ENCODE data around the gene HLA-DOB. TPM values are rescaled to one million over a fixed set of nuclear protein-coding genes. Genes with fewer than 3 reads are reported as not detected.
A peak's percentile ranks its signal among the peaks of the same experiment; 100 is the strongest.
"Not testable (repeated sequence)": the region's sequence is repeated elsewhere in the genome, so short reads cannot be mapped to it uniquely, and the experiment has no call there.

The HLA-DOB gene
- total RNA-seq, 2 experiments from 2014 or later: 2.4 to 3.1 TPM

DNA sequence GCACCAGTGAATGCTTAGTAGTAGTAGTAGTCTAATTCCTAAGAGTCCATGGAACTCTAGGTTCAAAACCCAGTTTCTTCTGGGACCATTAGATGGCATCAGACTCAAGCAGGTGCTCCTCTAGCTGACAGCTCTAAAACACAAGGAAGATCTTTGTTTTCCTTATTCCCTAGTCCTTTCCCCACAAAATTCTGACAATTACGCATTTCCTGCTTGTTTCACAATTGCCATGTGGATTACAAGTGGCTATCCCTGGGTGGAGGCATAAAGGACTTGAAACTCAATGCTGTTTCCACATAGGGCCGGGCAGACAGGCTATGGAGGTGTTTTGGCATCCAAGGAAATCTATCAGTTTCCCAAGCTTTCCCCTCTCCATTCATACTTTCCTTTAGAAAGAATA is 9.2 kb upstream of the HLA-DOB start:
- H3K27ac Mint-ChIP-seq: no peak overlapping the region
- POLR2A ChIA-PET: interaction anchor here (2.1 to 3.4 kb wide), 2 partner anchors 12 to 42 kb away, joined by 5 to 14 read pairs; partner anchors contain the start of gene TAP2
- H3K4me1 Mint-ChIP-seq: peaks cover 19% of the 10 kb centered on the region
- H3K36me3 Mint-ChIP-seq: peaks cover 19% of the 10 kb centered on the region
- DNase-seq (no peak), ATAC-seq (ENCODE audit: low read depth) (no peak)
- H3K9me3 Mint-ChIP-seq: no peaks in the 10 kb centered on the region
- H3K4me3 Mint-ChIP-seq: no peak overlapping the region
- no peaks in the 10 kb centered on the region for H3K27me3 Mint-ChIP-seq

DNA sequence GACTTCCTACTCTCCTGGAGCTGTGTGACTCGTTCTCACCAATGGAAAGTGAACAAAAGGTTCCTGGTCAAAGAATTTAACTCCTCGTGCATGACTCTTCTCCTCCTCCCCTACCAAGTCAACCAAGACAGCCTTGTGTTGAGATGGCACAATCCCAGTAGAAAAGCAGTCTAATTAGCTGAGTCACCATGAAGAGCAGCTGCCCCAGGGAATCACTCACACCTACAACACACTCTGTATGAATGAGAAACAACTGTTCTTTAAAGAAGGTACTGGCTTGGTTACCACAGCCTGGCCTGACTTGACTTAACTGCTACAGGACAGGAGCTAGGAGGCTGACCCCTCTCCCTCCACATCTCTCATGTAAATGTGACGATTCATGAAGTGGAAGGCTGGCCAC is 2.9 kb upstream of the HLA-DOB start:
- no peaks in the 10 kb centered on the region for H3K27me3 Mint-ChIP-seq
- ATAC-seq (ENCODE audit: low read depth): no peak
- no peak for DNase-seq
- no peaks in the 10 kb centered on the region for H3K36me3 Mint-ChIP-seq
- peaks cover 10% of the 10 kb centered on the region for H3K4me1 Mint-ChIP-seq
- H3K9me3 Mint-ChIP-seq: no peaks in the 10 kb centered on the region
- H3K27ac Mint-ChIP-seq: no peak overlapping the region
- no peak overlapping the region for H3K4me3 Mint-ChIP-seq
- POLR2A ChIA-PET: interaction anchor here (1.3 kb wide), 1 partner anchor 152 kb away, joined by 3 read pairs; no protein-coding TSS in a partner anchor

DNA sequence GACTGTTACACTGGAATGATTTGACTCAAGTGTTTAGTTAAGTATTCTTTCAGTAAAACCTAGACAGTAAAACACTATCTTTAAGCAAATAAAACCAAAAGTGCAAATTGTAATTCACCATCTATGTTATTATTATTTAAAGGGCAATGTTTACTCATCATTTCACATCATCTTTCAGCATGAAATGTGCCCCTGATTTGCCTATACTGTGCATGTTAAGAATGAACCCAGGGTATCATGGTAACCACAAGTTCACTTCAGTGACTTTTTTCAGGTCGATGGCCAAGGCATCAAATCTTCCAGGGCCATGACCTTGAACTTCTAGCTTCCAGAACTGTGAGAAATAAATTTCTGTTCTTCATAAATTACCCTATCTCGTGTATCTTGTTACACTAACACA is 2.1 kb upstream of the HLA-DOB start:
- H3K27ac Mint-ChIP-seq: no peak overlapping the region
- DNase-seq (no peak), ATAC-seq (ENCODE audit: low read depth) (no peak)
- no peaks in the 10 kb centered on the region for H3K9me3 Mint-ChIP-seq
- H3K4me1 Mint-ChIP-seq: peaks cover 10% of the 10 kb centered on the region
- POLR2A ChIA-PET: no interaction called here
- H3K36me3 Mint-ChIP-seq: no peaks in the 10 kb centered on the region
- no peaks in the 10 kb centered on the region for H3K27me3 Mint-ChIP-seq
- H3K4me3 Mint-ChIP-seq: no peak overlapping the region

DNA sequence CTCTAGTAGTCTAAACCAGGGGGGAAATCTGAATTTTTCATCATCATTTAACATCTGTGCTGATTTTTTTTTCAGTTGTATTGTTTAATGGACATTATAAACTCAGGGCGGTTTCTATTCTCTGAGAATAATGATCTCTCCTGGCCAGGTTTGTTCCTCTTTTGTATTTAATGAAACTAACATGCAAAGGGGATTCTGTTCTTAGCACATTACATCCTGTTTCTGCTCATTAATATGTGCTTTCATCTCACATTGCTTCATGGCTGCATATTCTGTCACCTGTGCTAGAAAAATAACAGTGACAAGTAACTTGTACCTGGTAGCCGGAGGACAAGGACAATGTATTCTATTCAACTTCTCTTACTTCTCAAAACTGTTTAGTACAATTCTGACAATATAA is 806 bp downstream of the HLA-DOB start:
- DNase-seq (no peak), ATAC-seq (ENCODE audit: low read depth) (no peak)
- Mint-ChIP-seq H3K27ac (no peak overlapping the region), H3K9me3 (no peaks in the 10 kb centered on the region), H3K27me3 (no peaks in the 10 kb centered on the region), H3K4me1 (peaks cover 10% of the 10 kb centered on the region), H3K36me3 (peaks cover 2% of the 10 kb centered on the region), H3K4me3 (no peak overlapping the region)
- POLR2A ChIA-PET: no interaction called here

DNA sequence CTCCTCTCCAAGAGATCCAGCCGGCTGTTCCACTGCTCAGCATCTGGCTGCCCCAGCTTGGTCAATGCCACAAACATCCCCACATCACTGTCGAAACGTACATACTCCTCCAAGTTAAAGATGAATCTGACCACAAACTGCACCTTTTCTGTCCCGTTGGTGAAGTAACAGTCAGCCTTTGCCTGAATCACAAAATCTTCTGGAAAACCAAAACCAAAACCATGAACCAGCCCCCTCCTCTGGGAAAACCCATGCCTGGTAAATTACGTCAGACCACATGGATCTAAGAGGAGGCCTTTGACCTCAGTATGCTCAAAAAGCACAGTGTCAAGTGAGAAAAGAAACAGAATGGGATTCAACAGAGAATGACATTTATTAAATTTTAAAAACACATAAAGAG is 1.7 kb downstream of the HLA-DOB start:
- POLR2A ChIA-PET: no interaction called here
- H3K36me3 Mint-ChIP-seq: peaks cover 2% of the 10 kb centered on the region

DNA sequence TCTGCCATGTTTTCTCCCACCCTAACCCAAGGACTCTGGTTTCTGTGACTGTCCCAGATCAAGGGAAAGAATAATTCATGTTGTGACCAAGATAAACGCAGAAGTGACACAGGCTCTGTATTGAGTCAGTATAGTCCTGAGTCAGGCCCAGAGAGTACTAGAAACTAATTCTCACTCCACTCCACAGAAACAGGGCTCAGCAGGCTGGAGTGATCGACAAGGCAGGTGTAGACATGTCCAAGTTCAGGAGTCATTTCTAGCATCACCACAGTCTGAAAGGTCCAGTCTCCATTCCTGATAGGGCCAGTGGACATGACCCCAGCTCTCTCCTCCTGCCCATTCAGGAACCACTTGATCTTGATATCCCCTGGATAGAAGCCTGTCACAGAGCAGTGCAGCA is 2.7 kb downstream of the HLA-DOB start:
- POLR2A ChIA-PET: no interaction called here
- Mint-ChIP-seq H3K4me1 (peaks cover 10% of the 10 kb centered on the region), H3K27me3 (no peaks in the 10 kb centered on the region), H3K27ac (no peak overlapping the region), H3K4me3 (no peak overlapping the region), H3K36me3 (peaks cover 2% of the 10 kb centered on the region), H3K9me3 (no peaks in the 10 kb centered on the region)
- DNase-seq: no peak
- no peak for ATAC-seq (ENCODE audit: low read depth)

More for the DNA sequence above, 1.7 kb downstream of the HLA-DOB start:
- no peaks in the 10 kb centered on the region for H3K27me3 Mint-ChIP-seq
- no peak overlapping the region for H3K4me3 Mint-ChIP-seq
- H3K4me1 Mint-ChIP-seq: peaks cover 10% of the 10 kb centered on the region
- H3K27ac Mint-ChIP-seq: no peak overlapping the region
- ATAC-seq (ENCODE audit: low read depth) (no peak), DNase-seq (no peak)
- H3K9me3 Mint-ChIP-seq: no peaks in the 10 kb centered on the region

DNA sequence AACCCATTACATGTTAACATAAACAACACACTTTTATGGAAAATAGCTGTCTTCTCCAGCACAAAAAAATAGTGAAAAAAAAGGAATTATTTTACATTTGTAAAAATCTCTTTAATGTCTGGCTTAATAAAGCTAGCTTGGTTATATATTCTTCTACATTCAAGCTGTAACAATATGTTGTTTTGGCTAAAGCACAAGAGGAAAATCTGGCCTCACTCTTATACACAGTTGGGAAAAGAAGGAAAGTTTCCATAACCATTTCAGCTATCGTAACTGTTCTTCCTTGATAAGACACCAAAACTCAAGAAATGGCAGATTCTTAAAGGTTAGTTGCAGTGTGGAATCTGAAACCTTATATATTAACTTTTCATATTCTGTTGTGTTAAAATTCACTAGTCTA is 7.6 kb downstream of the HLA-DOB start:
- POLR2A ChIA-PET: no interaction called here
- no peak overlapping the region for H3K4me3 Mint-ChIP-seq
- H3K9me3 Mint-ChIP-seq: no peaks in the 10 kb centered on the region
- DNase-seq: no peak
- ATAC-seq (ENCODE audit: low read depth): no peak
- H3K27me3 Mint-ChIP-seq: peaks cover 26% of the 10 kb centered on the region
- peaks cover 4% of the 10 kb centered on the region for H3K4me1 Mint-ChIP-seq
- peaks cover 6% of the 10 kb centered on the region for H3K36me3 Mint-ChIP-seq
- no peak overlapping the region for H3K27ac Mint-ChIP-seq

DNA sequence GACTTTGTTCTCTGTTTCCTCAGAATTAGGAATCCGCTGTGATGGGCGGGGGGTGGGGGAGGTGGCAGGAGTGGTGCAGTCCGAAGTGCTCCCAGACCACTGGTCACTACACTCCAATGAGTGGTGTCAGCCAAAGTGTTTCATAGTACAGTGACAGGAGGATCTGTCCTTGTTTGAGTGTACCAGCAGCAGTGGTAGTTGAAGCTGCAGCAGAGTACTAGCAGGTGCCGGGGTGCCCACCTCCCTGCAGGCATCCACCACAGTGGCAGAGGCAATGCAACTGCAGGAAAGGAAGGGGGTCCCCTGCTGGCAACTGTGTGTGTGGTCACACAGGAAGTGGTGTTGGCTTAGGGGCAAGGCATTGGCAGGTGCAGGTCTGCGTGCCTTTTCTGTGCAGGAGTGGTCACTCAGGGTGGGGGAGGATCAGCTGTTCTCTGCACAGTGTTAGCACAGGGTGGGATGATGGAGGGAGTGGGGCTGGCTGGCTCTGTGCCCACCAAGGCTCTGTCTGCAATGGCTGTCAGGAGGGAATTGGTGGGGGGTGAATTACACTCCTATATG is 9.7 kb downstream of the HLA-DOB start:
- no peak for DNase-seq
- H3K27me3 Mint-ChIP-seq: peaks cover 47% of the 10 kb centered on the region
- ATAC-seq (ENCODE audit: low read depth): peak; percentile 50

DNA sequence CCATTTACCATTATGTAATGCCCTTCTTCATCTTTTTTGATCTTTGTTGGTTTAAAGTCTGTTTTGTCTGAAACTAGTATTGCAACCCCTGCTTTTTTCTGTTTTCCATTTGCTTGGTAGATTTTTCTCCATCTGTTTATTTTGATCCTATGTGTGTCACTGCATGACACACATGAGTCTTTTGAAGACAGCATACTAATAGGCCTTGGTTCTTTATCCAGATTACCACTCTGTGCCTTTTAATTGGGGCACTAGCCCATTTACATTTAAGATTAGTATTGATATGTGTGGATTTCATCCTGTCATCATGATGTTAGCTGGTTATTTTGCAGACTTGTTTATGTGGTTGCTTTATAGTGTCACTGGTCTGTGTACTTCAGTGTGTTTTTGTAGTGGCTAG is 11.4 kb downstream of the HLA-DOB start:
- DNase-seq; ATAC-seq (ENCODE audit: low read depth); H3K9me3 Mint-ChIP-seq; H3K36me3 Mint-ChIP-seq; H3K4me1 Mint-ChIP-seq; H3K27ac Mint-ChIP-seq; POLR2A ChIA-PET; H3K4me3 Mint-ChIP-seq: not testable (repeated sequence)
- peaks cover 62% of the 10 kb centered on the region for H3K27me3 Mint-ChIP-seq

More for the DNA sequence above, 9.7 kb downstream of the HLA-DOB start:
- H3K4me1 Mint-ChIP-seq: peaks cover 4% of the 10 kb centered on the region
- peaks cover 4% of the 10 kb centered on the region for H3K36me3 Mint-ChIP-seq
- H3K9me3 Mint-ChIP-seq: no peaks in the 10 kb centered on the region
- H3K4me3 Mint-ChIP-seq: no peak overlapping the region
- POLR2A ChIA-PET: no interaction called here
- no peak overlapping the region for H3K27ac Mint-ChIP-seq

DNA sequence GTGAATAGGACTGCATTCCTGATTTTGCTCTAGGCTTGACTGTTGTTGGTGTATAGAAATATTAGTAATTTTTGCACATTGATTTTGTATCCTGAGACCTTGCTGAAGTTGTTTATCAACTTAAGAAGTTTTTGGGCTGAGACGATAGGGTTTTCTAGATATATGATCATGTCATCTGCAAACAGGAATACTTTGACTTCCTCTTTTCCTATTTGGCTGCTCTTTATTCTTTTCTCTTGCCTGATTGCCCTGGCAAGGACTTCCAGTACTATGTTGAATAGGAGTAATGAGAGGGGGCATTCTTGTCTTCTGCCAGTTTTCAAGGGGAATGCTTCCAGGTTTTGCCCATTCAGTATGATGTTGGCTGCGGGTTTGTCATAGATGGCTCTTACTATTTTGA is 13.4 kb downstream of the HLA-DOB start:
- no peak overlapping the region for H3K4me3 Mint-ChIP-seq
- no peak overlapping the region for H3K27ac Mint-ChIP-seq
- POLR2A ChIA-PET: no interaction called here
- peaks cover 5% of the 10 kb centered on the region for H3K4me1 Mint-ChIP-seq
- peaks cover 5% of the 10 kb centered on the region for H3K9me3 Mint-ChIP-seq
- peaks cover 72% of the 10 kb centered on the region for H3K27me3 Mint-ChIP-seq
- no peak for ATAC-seq (ENCODE audit: low read depth)
- no peak for DNase-seq
- H3K36me3 Mint-ChIP-seq: peaks cover 6% of the 10 kb centered on the region

DNA sequence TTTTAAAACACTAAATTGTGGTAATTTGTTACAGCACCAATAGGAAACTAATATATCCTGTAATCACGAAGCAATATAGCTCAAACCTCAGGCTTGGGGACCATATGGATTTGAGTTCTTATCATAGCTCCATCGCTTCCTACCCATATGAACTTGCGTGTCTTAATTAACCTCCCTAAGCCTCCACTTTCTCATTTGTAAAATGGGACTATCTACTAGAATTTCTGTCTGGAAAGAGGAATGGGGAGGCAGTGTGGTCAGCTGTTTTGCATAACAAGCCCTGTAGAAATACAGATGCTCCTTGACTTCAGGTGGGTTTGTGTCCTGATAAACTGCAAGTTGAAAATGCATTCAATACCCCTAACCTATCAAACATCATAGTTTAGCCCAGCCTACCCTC is 17.1 kb downstream of the HLA-DOB start:
- Mint-ChIP-seq H3K27me3 (peaks cover 56% of the 10 kb centered on the region), H3K4me1 (peaks cover 20% of the 10 kb centered on the region), H3K4me3 (no peak overlapping the region), H3K36me3 (peaks cover 2% of the 10 kb centered on the region), H3K9me3 (peaks cover 5% of the 10 kb centered on the region), H3K27ac (no peak overlapping the region)
- DNase-seq (no peak), ATAC-seq (ENCODE audit: low read depth) (no peak)
- POLR2A ChIA-PET: interaction anchor here (0.6 to 0.8 kb wide), 2 partner anchors 15 to 141 kb away, joined by 3 read pairs; partner anchors contain the start of gene HLA-DMB

DNA sequence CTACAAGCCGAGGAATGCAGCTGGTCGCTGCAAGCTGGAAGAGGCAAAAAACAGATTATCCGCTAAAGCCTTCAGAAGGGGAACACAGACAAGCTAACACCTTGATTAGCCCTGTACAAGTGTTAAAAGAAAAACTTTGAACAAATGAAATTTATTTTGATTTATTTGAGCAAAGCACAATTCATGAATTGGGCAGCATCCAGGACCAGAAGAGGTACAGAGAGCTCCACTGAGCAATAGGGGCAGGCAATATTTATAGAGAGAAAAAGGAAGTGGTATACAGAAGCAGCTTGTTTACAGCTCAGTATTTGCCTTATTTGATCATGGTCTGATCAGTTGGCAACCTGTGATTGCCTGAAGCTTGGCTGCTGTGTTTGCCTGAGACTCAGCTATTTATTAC is 17.6 kb downstream of the HLA-DOB start:
- ATAC-seq (ENCODE audit: low read depth): no peak
- Mint-ChIP-seq H3K9me3 (peaks cover 5% of the 10 kb centered on the region), H3K4me1 (peaks cover 26% of the 10 kb centered on the region), H3K36me3 (peaks cover 2% of the 10 kb centered on the region), H3K27me3 (peaks cover 51% of the 10 kb centered on the region), H3K4me3 (no peak overlapping the region), H3K27ac (no peak overlapping the region)
- DNase-seq: no peak
- POLR2A ChIA-PET: interaction anchor here (0.6 kb wide), 1 partner anchor 15 kb away, joined by 3 read pairs; no protein-coding TSS in a partner anchor

DNA sequence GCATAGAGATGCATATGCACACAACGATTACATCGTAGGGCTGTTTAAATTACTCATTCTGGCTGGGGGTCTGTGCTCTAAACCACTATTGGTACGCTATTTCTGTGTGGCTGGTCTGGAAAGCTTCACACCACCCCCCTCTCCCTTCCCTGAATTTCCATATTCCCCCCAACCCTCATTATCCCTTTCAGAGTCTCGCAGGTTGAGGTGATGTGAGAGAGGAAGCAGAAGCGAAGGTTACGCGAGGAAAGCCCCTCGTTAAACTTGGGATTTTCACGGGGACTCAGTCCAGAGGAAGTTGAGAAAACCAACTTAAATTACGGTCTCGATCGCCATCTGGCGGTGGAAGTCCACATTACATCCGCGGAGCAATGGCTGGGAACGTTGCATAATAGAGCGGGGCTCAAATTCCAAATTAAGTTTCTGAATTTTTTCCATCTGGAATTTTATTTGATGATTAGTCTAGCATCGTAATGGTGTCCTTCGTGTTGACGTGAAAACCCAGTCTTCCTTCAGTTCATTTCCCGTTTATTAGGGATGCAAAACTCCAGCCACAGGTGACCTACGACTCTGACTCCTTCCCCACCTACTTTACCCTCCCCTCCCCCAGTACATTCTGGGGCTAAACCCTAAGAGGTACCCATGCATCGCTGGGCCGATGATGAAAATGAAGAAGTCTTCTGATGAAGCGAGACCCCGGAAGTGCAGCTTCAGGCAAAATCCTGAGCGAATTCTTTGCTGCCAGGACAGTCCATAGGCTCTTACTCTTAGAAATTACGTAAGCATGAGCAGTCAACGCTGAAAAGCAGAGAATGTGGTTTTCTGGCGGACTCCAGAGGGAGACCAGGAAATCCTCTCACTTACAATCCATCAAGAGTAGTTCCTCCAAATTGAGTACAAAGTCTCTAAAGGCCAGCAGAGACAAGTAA is 19.7 kb downstream of the HLA-DOB start:
- Mint-ChIP-seq H3K4me3 (peak overlapping the region; percentile 68), H3K27ac (no peak overlapping the region), H3K9me3 (peaks cover 5% of the 10 kb centered on the region), H3K27me3 (peaks cover 44% of the 10 kb centered on the region), H3K4me1 (peaks cover 32% of the 10 kb centered on the region), H3K36me3 (peaks cover 2% of the 10 kb centered on the region)
- POLR2A ChIA-PET: interaction anchor here (0.9 kb wide), 1 partner anchor 48 kb away, joined by 4 read pairs; no protein-coding TSS in a partner anchor
- ATAC-seq (ENCODE audit: low read depth): peak; percentile 57
- peak; percentile 84 for DNase-seq

DNA sequence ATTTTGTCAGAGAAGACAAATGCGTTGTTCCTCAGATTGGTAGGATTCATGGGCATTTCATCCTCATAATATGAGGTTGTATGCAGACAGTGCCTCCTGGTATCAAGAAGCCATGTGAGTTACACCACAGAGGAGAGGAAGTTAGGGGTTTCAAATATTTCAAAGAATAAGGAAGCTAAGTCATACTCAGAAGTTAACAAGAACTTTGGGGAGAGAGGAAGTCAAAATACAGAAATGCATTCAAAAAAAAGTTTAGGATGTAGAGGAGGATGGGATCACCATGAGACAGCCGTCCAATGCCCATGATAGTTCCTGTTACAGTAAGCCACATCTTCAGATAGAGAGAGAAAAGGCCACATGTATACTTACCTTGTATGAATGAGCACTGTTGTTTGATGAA is 22.3 kb downstream of the HLA-DOB start:
- POLR2A ChIA-PET: no interaction called here
- no peak for DNase-seq

More for the DNA sequence above, 22.3 kb downstream of the HLA-DOB start:
- peak overlapping the region; percentile 0 for H3K27ac Mint-ChIP-seq
- peaks cover 5% of the 10 kb centered on the region for H3K9me3 Mint-ChIP-seq
- peak overlapping the region; percentile 58 for H3K4me3 Mint-ChIP-seq
- peak; percentile 66 for ATAC-seq (ENCODE audit: low read depth)
- peaks cover 32% of the 10 kb centered on the region for H3K4me1 Mint-ChIP-seq
- peaks cover 48% of the 10 kb centered on the region for H3K27me3 Mint-ChIP-seq
- peaks cover 2% of the 10 kb centered on the region for H3K36me3 Mint-ChIP-seq
